Retinal pigment epithelial cell (primary cell): ENCODE data around the gene SLC12A7.

Source experiments
- DNase-seq: peaks from one replicate; pipeline ENCODE4 v3.0.0-alpha.2; 2010; ENCODE audit warnings: low read depth
- H3K4me3 ChIP-seq: 2 replicates; pipeline ENCODE4 v1.5.1; 2011; ENCODE audit warnings: mild to moderate bottlenecking, low read length, control low read depth, moderate library complexity
- CTCF ChIP-seq: conservative IDR thresholded peaks from 2 replicates; pipeline ENCODE4 v1.5.1; 2011; ENCODE audit warnings: low read depth, low read length, control low read depth, inconsistent platforms

Gene SLC12A7

DNA sequence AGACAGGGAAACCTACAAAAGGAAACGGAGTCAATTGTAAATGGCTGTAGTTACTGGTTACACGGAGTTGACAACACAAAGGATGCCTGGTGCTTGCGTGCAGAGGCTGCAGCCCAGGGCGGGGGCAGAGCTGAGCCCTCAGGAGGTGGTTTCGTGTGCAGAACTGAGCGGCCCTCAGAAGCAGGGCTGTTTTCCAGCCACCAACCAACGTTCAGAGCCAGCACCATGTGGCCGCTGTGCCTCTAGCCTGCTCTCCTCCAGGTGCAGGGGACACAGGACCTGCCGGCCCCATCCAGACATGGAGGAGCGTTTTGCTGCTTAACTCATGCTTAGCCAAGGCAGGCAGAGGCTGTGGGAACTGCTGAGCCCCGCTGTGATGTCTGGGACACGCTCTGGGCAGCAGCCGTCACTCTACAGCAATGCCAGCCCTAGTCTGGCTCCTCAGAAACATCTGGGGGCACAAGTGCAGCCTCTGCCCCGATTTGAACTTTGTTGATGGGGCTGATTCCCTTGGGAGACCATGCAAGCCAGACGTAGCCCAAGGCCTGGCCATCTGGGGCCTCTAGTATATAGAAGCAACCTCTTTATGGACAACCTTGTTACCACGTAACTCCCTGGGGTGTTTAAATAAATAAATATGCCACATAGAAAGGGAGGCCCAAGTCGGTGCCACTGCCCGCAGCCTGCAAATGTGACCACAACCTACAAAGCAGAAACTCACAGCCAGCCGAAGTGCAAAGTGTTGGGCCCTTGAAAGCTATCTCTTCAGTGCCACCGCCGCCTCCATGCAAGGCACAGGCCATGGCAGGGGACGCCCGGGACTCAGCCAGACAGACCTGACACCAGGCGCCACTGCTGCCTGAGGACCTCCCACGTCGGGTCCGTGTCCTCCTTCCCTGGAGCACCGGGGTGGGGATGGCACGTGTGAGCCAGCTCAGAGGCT is 61.2 kb downstream of the SLC12A7 start:
- DNase-seq: no peak
- no peak for TF ChIP-seq CTCF
- H3K4me3 ChIP-seq: no peak overlapping the region

- DNase-seq: no peak
- no peak for TF ChIP-seq CTCF
- no peak overlapping the region for H3K4me3 ChIP-seq
Measured at GRCh38 chr5:1048861-1049838, 62.7 kb downstream of the SLC12A7 start.

DNA sequence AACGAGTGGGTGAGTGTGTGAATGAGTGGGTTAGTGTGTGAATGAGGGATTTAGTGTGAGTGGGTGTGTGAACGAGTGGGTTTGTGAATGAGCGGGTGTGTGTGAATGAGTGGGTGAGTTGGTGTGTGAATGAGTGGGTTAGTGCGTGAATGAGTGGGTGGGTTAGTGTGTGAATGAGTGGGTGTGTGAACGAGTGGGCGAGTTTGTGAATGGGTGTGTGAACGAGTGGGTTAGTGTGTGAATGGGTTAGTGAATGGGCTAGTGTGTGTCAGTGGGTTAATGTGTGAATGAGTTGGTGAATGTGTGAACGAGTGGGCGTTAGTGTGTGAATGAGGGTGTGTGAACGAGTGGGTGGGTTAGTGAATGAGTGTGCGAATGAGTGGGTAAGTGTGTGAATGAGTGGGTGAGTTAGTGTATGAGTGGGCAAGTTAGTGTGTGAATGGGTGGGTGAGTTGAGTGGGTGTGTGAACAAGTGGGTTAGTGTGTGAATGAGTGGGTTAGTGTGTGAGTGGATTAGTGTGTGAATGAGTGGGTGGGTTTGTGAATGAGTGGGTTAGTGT is 63.6 kb downstream of the SLC12A7 start:
- no peak for DNase-seq
- no peak for TF ChIP-seq CTCF
- H3K4me3 ChIP-seq: no peak overlapping the region

DNA sequence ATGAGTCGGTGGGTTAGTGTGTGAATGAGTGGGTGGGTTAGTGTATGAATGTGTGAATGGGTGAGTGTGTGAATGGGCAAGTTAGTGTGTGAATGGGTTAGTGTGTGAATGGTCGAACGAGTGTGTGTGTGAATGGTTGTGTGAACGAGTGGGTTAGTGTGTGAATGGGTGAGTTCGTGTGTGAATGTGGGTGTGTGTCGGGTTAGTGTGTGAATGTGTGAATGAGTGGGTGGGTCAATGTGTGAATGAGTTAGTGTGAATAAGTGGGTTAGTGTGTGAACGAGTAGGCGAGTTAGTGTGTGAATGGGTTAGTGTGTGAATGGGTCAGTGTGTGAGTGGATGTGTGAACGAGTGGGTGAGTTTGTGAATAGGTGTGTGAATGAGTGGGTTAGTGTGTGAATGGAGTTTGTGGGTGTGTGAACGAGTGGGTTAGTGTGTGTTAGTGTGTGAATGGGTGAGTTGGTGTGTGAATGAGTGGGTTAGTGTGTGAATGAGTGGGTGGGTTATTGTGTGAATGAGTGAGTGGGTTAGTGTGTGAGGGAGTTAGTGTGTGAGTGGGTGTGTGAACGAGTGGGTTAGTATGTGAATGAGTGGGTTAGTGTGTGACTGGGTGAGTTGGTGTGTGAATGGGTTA is 64.4 kb downstream of the SLC12A7 start:
- DNase-seq: no peak
- TF ChIP-seq CTCF: no peak

GRCh38 chr5:1045960-1046560 is 65.8 kb downstream of the SLC12A7 start:
- no peak overlapping the region for H3K4me3 ChIP-seq
- DNase-seq: no peak
- TF ChIP-seq CTCF: no peak

More for the DNA sequence above, 64.4 kb downstream of the SLC12A7 start:
- no peak overlapping the region for H3K4me3 ChIP-seq

GRCh38 chr5:1044117-1044516 is 67.7 kb downstream of the SLC12A7 start:
- H3K4me3 ChIP-seq: no peak overlapping the region
- TF ChIP-seq CTCF: no peak
- DNase-seq: no peak
